HCT116 (cell line): Measurements from ENCODE around the gene PIK3R4. TPM values are rescaled to one million over a fixed set of nuclear protein-coding genes. Genes with fewer than 3 reads are reported as not detected.

Source experiments
- ATAC-seq: fragments of 200-7000 bp; cut with Tn5 transposase; 2 replicates; pipeline ENCODE4 v1.9.1; 2020; ENCODE audit warnings: mild to moderate bottlenecking, moderate library complexity
- BruUV-seq: library from RNA; stranded (reverse); fragments of 400-500 nt; replicated peaks from 2 replicates; lab custom pipeline; 2021; lab: Mats Ljungman, UMichigan
- CTCF ChIA-PET: fragments of 300-600 bp; sonication (Branson Sonifier 250); formaldehyde crosslinking; loops from one replicate; lab custom pipeline; 2021; ENCODE audit warnings: antibody characterized with exemption; lab: Charles Lee
- POLR2A ChIA-PET: fragments of 300-600, 350-600 bp; sonication (Branson Sonifier 250); formaldehyde crosslinking; loops from one replicate; lab custom pipeline; 2021; ENCODE audit warnings: antibody characterized with exemption; lab: Charles Lee
- RAD21 ChIA-PET, 2 experiments: fragments of 300-600 bp; sonication (Branson Sonifier 250); formaldehyde crosslinking; loops; one replicate each; lab custom pipeline; 2023; ENCODE audit warnings: low total read pairs in 2 of 2; ENCODE audit not compliant: uncharacterized antibody in 2 of 2, unreplicated experiment in 2 of 2, low non-redundant PET in 1 of 2; lab: Charles Lee
- DNase-seq: peaks from one replicate; pipeline ENCODE4 v3.0.0-alpha.2; 2010; ENCODE audit warnings: low read depth, low spot score
- H2AFZ ChIP-seq: fragments of 200-600 bp; shearing (Covaris generic), sonication (generic); 2 replicates; pipeline ENCODE4 v1.6.1; 2017; ENCODE audit warnings: low read depth, mixed run types, mixed read lengths, antibody characterized with exemption, low read length; ENCODE audit not compliant: poor library complexity, severe bottlenecking
- H3K27ac ChIP-seq: 2 replicates; pipeline ENCODE4 v1.5.1; 2012; ENCODE audit warnings: low read depth, low read length
- H3K27me3 ChIP-seq: fragments of 200-600 bp; sonication (generic); 2 replicates; pipeline ENCODE4 v1.6.1; 2016; ENCODE audit warnings: mixed run types, low read length, mixed read lengths; ENCODE audit not compliant: insufficient read depth
- H3K36me3 ChIP-seq, 2 experiments: fragments of 200-500 bp in 1 of 2; fragments of 200-600 bp in 1 of 2; sonication (Bioruptor generic) in 1 of 2; sonication (generic) in 1 of 2; 2 replicates each; pipeline versions ENCODE4 v1.5.1 to v1.6.1; 2014 to 2016; ENCODE audit warnings: low read length in 2 of 2, inconsistent platforms in 1 of 2, mixed read lengths in 1 of 2, mixed run types in 1 of 2; ENCODE audit not compliant: insufficient read depth in 2 of 2, control insufficient read depth in 1 of 2
- H3K4me1 ChIP-seq, 2 experiments: fragments of 200-600 bp in 1 of 2; sonication (generic) in 1 of 2; 2 replicates each; pipeline versions ENCODE4 v1.5.1 to v1.6.1; 2012 to 2017; ENCODE audit warnings: low read length in 2 of 2, inconsistent platforms in 1 of 2, mild to moderate bottlenecking in 1 of 2, mixed read lengths in 1 of 2, mixed run types in 1 of 2, moderate library complexity in 1 of 2; ENCODE audit not compliant: insufficient read depth in 2 of 2, control insufficient read depth in 1 of 2
- H3K4me2 ChIP-seq: fragments of 200-600 bp; sonication (generic); 2 replicates; pipeline ENCODE4 v1.6.1; 2017; ENCODE audit warnings: mixed run types, low read length, mixed read lengths
- H3K4me3 ChIP-seq, 2 experiments: fragments of 200-600 bp in 1 of 2; sonication (generic) in 1 of 2; replicated peaks in 1 of 2; 2 replicates each; pipeline ENCODE4 v1.5.1; 2011 to 2016; ENCODE audit warnings: low read length in 2 of 2, control low read depth in 1 of 2, low read depth in 1 of 2, mild to moderate bottlenecking in 1 of 2, mixed read lengths in 1 of 2, mixed run types in 1 of 2
- H3K79me2 ChIP-seq: fragments of 200-600 bp; sonication (generic); 2 replicates; pipeline ENCODE4 v1.6.1; 2017; ENCODE audit warnings: mild to moderate bottlenecking, mixed run types, low read length, moderate library complexity, mixed read lengths; ENCODE audit not compliant: insufficient read depth
- H3K9ac ChIP-seq: fragments of 200-600 bp; sonication (generic); 2 replicates; pipeline ENCODE4 v1.6.1; 2016; ENCODE audit warnings: low read length, mixed read lengths
- H3K9me2 ChIP-seq: fragments of 200-600 bp; sonication (generic), shearing (Covaris generic); 2 replicates; pipeline ENCODE4 v1.6.1; 2017; ENCODE audit warnings: mixed run types, mild to moderate bottlenecking, moderate library complexity; ENCODE audit not compliant: insufficient read depth
- H3K9me3 ChIP-seq, 2 experiments: fragments of 200-500 bp in 1 of 2; fragments of 200-600 bp in 1 of 2; sonication (Bioruptor generic) in 1 of 2; sonication (generic) in 1 of 2; 2 replicates each; pipeline ENCODE4 v1.6.1; 2014 to 2017; ENCODE audit warnings: low read length in 2 of 2, mixed read lengths in 2 of 2, inconsistent platforms in 1 of 2, low read depth in 1 of 2, mild to moderate bottlenecking in 1 of 2, mixed run types in 1 of 2, moderate library complexity in 1 of 2; ENCODE audit not compliant: control insufficient read depth in 1 of 2, insufficient read depth in 1 of 2
- H4K20me1 ChIP-seq: fragments of 200-600 bp; sonication (generic), shearing (Covaris generic); 2 replicates; pipeline ENCODE4 v1.6.1; 2017; ENCODE audit warnings: mixed run types, mild to moderate bottlenecking, moderate library complexity; ENCODE audit not compliant: insufficient read depth
- CTCF ChIP-seq, 3 experiments: fragments of 200-600 bp in 1 of 3; sonication (generic) in 1 of 3; IDR thresholded peaks in 2 of 3; conservative IDR thresholded peaks in 1 of 3; 2 replicates each; pipeline ENCODE4 v1.5.1; 2012 to 2017; ENCODE audit warnings: low read depth in 2 of 3, low read length in 2 of 3, antibody characterized with exemption in 1 of 3, borderline replicate concordance in 1 of 3, control low read depth in 1 of 3, mild to moderate bottlenecking in 1 of 3, mixed read lengths in 1 of 3, mixed run types in 1 of 3, moderate library complexity in 1 of 3; ENCODE audit not compliant: insufficient read depth in 1 of 3
- EGR1 ChIP-seq: IDR thresholded peaks from 2 replicates; pipeline ENCODE4 v1.6.1; 2012; ENCODE audit warnings: low read depth
- ELF1 ChIP-seq: IDR thresholded peaks from 2 replicates; pipeline ENCODE4 v1.6.1; 2012; ENCODE audit warnings: low read depth, borderline replicate concordance
- JUND ChIP-seq: IDR thresholded peaks from 2 replicates; pipeline ENCODE4 v1.6.1; 2012
- POLR2A ChIP-seq: IDR thresholded peaks from 2 replicates; pipeline ENCODE4 v1.7.0; 2011; ENCODE audit warnings: borderline replicate concordance; ENCODE audit not compliant: insufficient read depth, insufficient read length; ENCODE audit errors: extremely low read depth
- REST ChIP-seq: IDR thresholded peaks from 2 replicates; pipeline ENCODE4 v1.6.1; 2012; ENCODE audit warnings: low read depth
- SIN3A ChIP-seq: IDR thresholded peaks from 2 replicates; pipeline ENCODE4 v1.6.1; 2012; ENCODE audit warnings: low read depth
- SP1 ChIP-seq: IDR thresholded peaks from 2 replicates; pipeline ENCODE4 v1.6.1; 2012; ENCODE audit warnings: low read depth
- YY1 ChIP-seq: IDR thresholded peaks from 2 replicates; pipeline ENCODE4 v1.6.1; 2011; ENCODE audit warnings: low read length, low read depth, moderate library complexity, mild to moderate bottlenecking; ENCODE audit not compliant: insufficient replicate concordance; ENCODE audit errors: extremely low read depth
- ZFX ChIP-seq: fragments of 450-650 bp; IDR thresholded peaks from 2 replicates; pipeline ENCODE4 v1.6.1; 2017
- intact Hi-C: fragments of 100-400 bp; cut with micrococcal nuclease; formaldehyde crosslinking; loops from 2 replicates; pipeline ENCODE4 v1.10.0; 2022
- total RNA-seq: library from RNA; stranded (reverse); gene quantifications from one replicate; pipeline ENCODE4 v1.2.1, GENCODE V29; 2021; ENCODE audit not compliant: unreplicated experiment

PIK3R4 gene
- total RNA-seq, 1 experiment from 2014 or later: 23.5 TPM

- CTCF ChIA-PET: interaction anchor here (1.2 kb wide), 1 partner anchor 12 kb away, joined by 3 read pairs; no protein-coding TSS in a partner anchor
- ATAC-seq (no peak), DNase-seq (no peak)
- no TSS peak for BruUV-seq
- TF ChIP-seq ELF1 (no peak), YY1 (no peak), SP1 (no peak), REST (no peak), CTCF (IDR thresholded peaks at IDR 0.05 in 2 of 3, conservative IDR thresholded peaks at IDR 0.05 in 1 of 3; ENCODE audit: borderline replicate concordance in 1 of 3, insufficient read depth in 1 of 3, low read depth in 2 of 3, low read length in 2 of 3) (no peak), POLR2A (no peak), JUND (no peak), SIN3A (no peak), ZFX (no peak), EGR1 (no peak)
- Histone ChIP-seq H3K4me1 (peaks cover 2 to 17% of the 10 kb centered on the region in 2 experiments; a peak in 2 of 4 replicates), H3K9me2 (no peaks in the 10 kb centered on the region), H3K4me2 (peak overlapping the region; percentile 74), H4K20me1 (no peaks in the 10 kb centered on the region), H3K4me3 (peak overlapping the region; percentile 59 to 88), H3K79me2 (peaks cover 31% of the 10 kb centered on the region), H2AFZ (no peak overlapping the region), H3K9me3 (no peaks in the 10 kb centered on the region), H3K27ac (peak overlapping the region; percentile 58; the same call in 1 of the 2 replicates), H3K9ac (peak overlapping the region; percentile 61), H3K27me3 (no peaks in the 10 kb centered on the region), H3K36me3 (peaks cover 0 to 5% of the 10 kb centered on the region in 2 experiments; a peak in 1 of 4 replicates)
- intact Hi-C loops: loop anchor here (5.0 kb wide), 1 partner anchor 284 kb away; no protein-coding TSS in a partner anchor
- POLR2A ChIA-PET: no interaction called here
- RAD21 ChIA-PET: no interaction called here
These were observed 1.8 kb upstream of the PIK3R4 start for GRCh38 chr3:130748467-130748861.
